Activated gamma-delta T cell treated with Interleukin-2 at 50 U/mL for 16 hours (primary cell): ENCODE data around the gene PLEKHA4.
"Not testable (repeated sequence)": the region's sequence is repeated elsewhere in the genome, so short reads cannot be mapped to it uniquely, and the experiment has no call there.

Source experiments
- DNase-seq: peaks from one replicate; pipeline ENCODE4 v3.0.0-alpha.2; 2020

The PLEKHA4 gene

DNA sequence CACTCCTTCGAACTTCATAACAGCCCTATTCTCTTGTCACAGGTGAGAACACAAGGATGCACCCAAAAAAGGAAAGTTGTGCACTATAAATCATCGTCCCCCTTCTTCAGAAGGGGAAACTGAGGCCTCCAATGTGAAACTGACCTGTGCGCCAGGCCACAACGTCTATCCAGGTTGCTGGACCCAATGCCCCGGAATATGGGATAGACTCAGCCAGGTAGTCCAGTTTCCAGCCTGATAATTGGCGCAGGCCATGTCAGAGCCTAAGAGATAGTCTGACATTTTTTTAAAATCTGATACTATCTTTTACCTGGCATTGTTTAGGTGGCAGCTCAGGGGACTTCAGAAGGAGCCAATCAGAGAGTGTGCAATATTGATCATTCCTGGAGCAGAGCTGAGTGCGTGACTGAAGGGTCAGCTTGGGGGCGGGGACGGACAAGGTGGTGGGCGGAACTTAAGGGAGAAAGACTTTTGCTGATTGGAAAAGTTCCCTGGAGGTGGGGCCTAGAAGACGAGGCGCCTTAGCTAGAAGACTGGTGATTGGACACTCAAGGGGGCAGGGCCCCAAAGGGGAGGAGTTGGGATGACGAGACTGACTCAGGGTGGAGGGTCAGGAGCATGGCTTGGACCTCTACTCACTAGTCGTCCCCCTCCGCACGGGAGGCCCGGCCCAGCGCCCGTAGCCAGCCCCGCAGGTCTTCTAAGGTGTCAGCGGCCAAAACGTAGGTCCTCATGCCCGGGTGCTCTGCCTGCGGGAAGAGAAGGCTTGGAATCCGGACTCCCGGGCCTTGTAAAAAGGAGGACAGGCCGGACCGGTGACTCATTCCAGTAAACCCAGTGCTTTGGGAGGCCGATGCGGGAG is 8.5 kb downstream of the PLEKHA4 start:
- DNase-seq = no peak

DNA sequence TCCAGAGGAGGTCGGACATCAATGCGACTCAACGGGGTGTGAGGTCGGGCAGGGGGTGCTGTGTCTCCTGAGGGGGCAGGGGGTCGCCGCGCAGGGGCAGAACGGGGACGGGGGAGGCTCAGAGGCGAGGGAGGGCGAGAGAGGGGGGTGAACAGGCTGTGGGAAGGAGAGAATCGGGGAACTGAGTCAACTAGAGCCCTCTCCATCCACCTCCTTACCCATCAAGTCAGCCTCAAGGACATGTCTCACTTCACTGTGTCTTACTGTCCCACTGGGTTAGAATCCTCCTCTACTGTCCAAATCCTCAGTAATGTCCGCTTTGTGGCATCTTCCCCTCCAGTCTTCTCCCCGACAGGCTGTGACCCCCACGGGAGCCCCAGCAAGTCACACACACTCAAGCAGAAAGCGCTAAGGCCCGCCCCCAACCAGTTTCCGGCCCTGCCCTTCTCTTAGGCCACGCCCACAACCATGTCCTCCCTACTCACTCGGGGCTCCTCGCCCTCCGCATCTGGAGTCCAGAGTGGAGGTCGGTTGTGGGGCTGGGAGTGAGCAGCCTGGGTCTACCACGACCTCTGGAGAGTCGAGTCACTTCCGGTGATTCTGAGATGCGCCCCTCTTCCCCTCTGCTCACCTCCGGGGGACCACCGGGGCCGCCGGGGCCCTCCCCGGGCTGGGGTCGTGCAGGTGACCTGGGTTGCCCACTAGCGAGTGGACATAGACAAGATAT is 9.3 kb downstream of the PLEKHA4 start:
- DNase-seq = peak; percentile 75

DNA sequence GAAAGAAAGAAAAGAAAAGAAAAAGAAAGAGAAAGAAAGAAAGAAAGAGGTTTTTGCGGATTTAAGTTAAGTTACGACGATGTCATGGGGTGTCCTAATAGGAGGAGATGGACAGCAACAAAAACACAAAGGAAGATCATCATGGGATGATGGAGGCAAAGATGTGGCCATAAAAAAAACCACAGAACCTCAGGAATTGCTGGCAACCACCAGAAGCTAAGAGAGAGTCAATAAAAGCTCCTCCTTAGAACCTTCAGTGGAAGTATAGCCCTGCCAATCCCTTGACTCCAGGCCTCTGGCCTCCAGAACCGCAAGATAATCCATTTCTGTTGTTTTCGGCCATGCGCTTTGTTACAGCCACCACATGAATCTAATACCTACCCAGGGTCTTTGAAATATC is 11.5 kb downstream of the PLEKHA4 start:
- DNase-seq = no peak

- DNase-seq = no peak
These were observed 14.3 kb downstream of the PLEKHA4 start for GRCh38 chr19:48854103-48854502.

DNA sequence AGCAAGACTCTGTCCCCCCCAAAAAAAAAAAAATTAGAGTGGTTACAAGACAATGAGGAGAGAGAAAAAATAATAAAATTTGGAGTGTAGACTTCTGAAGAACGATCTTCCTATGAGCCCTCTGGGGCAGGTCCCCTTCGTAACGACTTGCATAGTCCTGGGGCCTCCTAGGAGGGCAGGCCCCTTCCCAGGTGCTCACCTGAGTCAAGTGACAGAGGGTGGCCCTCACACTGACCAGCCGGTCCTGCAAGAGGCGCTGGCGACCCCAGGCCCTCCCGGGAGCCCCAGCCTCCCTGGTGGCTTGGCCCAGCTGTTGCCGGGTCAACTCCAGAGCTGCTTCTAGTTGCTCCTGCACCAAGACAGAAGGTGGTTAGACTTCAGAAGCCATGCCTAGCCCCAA is 14.9 kb downstream of the PLEKHA4 start:
- no peak for DNase-seq

DNA sequence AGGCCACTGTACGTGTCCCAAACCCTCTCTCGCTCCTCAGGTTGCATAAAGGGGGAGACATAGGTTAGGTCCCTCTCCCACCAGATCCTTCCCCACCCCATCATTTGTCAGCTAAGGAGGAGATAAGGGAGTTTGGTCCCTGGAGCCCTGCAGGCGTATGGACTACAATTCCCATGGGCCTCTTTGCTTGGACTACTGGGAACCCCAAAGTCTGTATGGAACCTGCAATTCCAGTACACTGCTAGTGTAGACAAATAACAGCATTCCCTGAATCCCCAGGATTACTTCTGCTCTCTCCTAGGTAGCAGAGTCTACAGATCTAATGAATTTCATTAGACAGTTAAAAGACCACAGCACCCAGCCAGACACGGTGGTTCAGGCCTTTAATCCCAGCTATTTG is 16.1 kb downstream of the PLEKHA4 start:
- no peak for DNase-seq

DNA sequence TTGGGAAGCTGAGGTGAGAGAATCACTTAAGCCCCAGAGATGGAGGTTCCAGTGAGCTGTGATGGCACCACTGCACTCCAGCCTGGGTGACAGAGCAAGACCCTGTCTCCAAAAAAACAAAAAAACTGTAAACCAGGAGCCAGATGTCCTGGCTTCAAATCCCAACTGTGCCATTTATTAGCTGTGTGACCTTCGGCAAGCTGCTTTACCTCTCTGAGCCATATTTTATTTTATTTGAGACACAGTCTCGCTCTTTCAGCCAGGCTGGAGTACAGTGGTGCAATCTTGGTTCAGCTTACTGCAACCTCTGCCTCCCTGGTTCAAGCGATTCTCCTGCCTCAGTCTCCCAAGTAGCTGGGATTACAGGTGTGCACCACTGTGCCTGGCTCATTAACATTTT is 21.8 kb downstream of the PLEKHA4 start:
- DNase-seq = not testable (repeated sequence)

GRCh38 chr19:48845384-48845783 is 23.0 kb downstream of the PLEKHA4 start:
- no peak for DNase-seq

DNA sequence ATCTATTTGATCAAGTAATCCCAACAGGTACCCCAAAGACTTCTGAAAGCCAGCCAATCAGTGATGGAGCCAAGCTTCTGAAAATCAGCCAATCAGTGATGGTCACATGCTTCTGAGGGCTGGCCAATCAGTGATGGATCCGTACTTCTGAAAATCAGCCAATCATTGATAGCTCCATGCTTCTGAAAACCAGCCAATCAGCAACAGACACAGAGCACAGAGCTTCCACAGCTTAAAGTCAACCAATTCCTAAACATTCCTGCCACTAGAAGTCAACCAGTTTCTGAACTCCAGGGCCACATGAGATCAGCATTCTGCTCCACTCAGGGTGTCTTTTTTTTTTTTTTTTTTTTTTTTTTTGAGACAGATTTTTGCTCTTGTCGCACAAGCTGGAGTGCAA is 23.9 kb downstream of the PLEKHA4 start:
- no peak for DNase-seq

- DNase-seq = peak; percentile 51
These were observed 25.6 kb downstream of the PLEKHA4 start for GRCh38 chr19:48842789-48843162.

GRCh38 chr19:48841571-48841970 is 26.8 kb downstream of the PLEKHA4 start:
- no peak for DNase-seq

GRCh38 chr19:48841047-48841446 is 27.4 kb downstream of the PLEKHA4 start:
- no peak for DNase-seq

DNA sequence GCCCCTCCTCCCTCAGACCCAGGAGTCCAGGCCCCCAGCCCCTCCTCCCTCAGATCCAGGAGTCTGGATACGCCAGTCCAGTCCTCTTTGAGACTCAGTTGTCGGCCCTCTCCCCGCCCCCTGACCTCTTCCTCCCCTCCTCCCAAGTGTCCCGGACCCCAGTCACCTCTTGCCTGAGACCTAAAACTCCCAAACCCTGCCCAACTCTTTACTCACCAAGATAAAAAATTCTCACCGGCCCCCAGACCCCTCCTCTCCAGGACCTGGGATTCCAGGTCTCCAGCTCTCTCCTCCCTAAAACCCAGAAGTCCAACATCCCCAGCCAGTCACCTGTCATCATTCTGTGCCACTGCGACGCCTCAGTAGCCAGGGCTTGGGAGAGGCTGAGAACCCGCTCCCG is 30.7 kb downstream of the PLEKHA4 start:
- no peak for DNase-seq

GRCh38 chr19:48837051-48837524 is 31.3 kb downstream of the PLEKHA4 start:
- DNase-seq = peak; percentile 82

GRCh38 chr19:48836089-48837017 is 32.1 kb downstream of the PLEKHA4 start, which contains the start of gene HSD17B14:
HSD17B14 (minus strand) TSS chr19:48836491; CDS start chr19:48836411, 80 bp downstream.
- no peak for DNase-seq

- peak; percentile 95 for DNase-seq
These were observed 32.7 kb downstream of the PLEKHA4 start for GRCh38 chr19:48835734-48836088.

- DNase-seq = no peak
These were observed 34.4 kb downstream of the PLEKHA4 start for GRCh38 chr19:48833977-48834376.

DNA sequence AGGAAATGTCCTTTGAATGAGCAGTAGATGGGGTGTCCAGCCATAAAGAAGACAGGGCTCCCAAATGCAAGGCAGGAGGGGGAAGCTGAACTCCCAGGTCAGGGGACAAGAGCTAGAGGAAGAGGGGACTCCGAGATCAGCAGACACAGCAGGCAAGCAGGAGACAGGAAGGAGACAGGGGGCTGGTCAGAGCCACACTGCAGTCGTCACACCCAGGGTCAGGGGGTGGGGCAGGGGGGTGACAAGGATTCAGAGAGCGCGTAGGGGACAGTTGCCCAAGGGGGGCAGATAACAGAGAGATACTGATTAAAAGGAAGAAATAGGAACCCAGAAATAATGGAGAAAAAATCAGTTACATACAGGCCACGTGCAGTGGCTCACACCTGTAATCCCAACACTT is 35.4 kb downstream of the PLEKHA4 start:
- DNase-seq = no peak

- DNase-seq = no peak
These were observed 37.5 kb downstream of the PLEKHA4 start for GRCh38 chr19:48830965-48831364.

DNA sequence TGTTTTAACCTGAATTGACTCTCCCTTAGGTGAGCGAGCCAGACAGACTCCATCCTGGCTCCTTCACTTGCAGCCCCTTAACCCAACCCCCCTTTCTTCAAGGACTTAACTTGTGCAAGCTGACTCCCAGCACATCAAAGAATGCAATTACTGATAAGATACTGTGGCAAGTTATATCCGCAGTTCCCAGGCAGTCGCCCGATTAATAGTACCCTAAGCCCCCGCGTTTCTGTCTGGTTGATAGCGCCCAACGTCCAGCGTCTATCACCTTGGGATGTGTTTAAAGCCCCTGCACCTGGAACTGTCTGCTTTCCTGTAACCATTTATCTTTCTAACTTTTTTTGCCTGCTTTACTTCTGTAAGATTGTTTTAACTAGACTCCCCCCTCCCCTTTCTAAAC is 38.3 kb downstream of the PLEKHA4 start:
- no peak for DNase-seq

- no peak for DNase-seq
These were observed 41.8 kb downstream of the PLEKHA4 start for GRCh38 chr19:48826606-48827020.

- DNase-seq = no peak
These were observed 45.9 kb downstream of the PLEKHA4 start for GRCh38 chr19:48822514-48822913.

GRCh38 chr19:48821633-48822032 is 46.8 kb downstream of the PLEKHA4 start:
- no peak for DNase-seq
